A549 (cell line): ENCODE results near the gene SLC6A4. TPM values are rescaled to one million over a fixed set of nuclear protein-coding genes. Genes with fewer than 3 reads are reported as not detected.

ENCODE experiments used
- ATAC-seq, 2 experiments: fragments of 200-7000 bp in 1 of 2; fragments of >200 bp in 1 of 2; cut with Nextera tagmentation in 1 of 2; cut with Tn5 transposase in 1 of 2; 3 replicates each; pipeline versions ENCODE4 v1.8.0 to v1.9.1; 2018 to 2020; ENCODE audit warnings: mild to moderate bottlenecking in 1 of 2, moderate library complexity in 1 of 2
- CTCF ChIA-PET: fragments of 300-600 bp; sonication (Branson Sonifier 250); formaldehyde crosslinking; extraction: SDS; loops from one replicate; lab custom pipeline; 2021; ENCODE audit warnings: antibody characterized with exemption, inconsistent platforms; lab: Yijun Ruan, JAX
- POLR2A ChIA-PET: fragments of 350-600 bp; formaldehyde crosslinking; extraction: SDS; loops from one replicate; lab custom pipeline; 2021; ENCODE audit warnings: antibody characterized with exemption, inconsistent platforms; lab: Yijun Ruan, JAX
- DNase-seq, 2 experiments: peaks; one replicate each; pipeline versions ENCODE4 v3.0.0 to v3.0.0-alpha.2; 2011 to 2016; ENCODE audit warnings: low read depth in 1 of 2, low spot score in 1 of 2
- FAIRE-seq: peaks from 2 replicates; lab custom pipeline; 2011; peaks lifted over from hg19 to GRCh38; lab: Jason Lieb, UNC
- H3K27ac ChIP-seq, 2 experiments: fragments of >200 bp; sonication (Bioruptor Twin); formaldehyde crosslinking; 3 replicates each; pipeline ENCODE4 v1.5.1; 2016 to 2017
- H3K4me1 ChIP-seq: fragments of >200 bp; sonication (Bioruptor Twin); formaldehyde crosslinking; 3 replicates; pipeline ENCODE4 v1.6.1; 2016
- H3K4me2 ChIP-seq: fragments of >200 bp; sonication (Bioruptor Twin); formaldehyde crosslinking; 3 replicates; pipeline ENCODE4 v1.6.1; 2016
- H3K4me3 ChIP-seq: fragments of >200 bp; sonication (Bioruptor Twin); formaldehyde crosslinking; 3 replicates; pipeline ENCODE4 v1.5.1; 2016
- H3K9me3 ChIP-seq: fragments of >200 bp; sonication (Bioruptor Twin); formaldehyde crosslinking; 3 replicates; pipeline ENCODE4 v1.6.1; 2016
- ATOH8 ChIP-seq: fragments of 250-450 bp; sonication (Bioruptor Pico); IDR thresholded peaks from 2 replicates; pipeline ENCODE4 v1.5.0; 2020; ENCODE audit warnings: low read depth, mild to moderate bottlenecking, moderate library complexity
- BCL3 ChIP-seq: fragments of >200 bp; sonication (Bioruptor Twin); formaldehyde crosslinking; IDR thresholded peaks from 3 replicates; pipeline ENCODE4 v1.6.1; 2016
- BHLHE40 ChIP-seq: IDR thresholded peaks from 2 replicates; pipeline ENCODE4 v1.6.1; 2012; ENCODE audit warnings: low read depth, low read length, inconsistent platforms
- E2F6 ChIP-seq: IDR thresholded peaks from 2 replicates; pipeline ENCODE4 v1.6.1; 2012; ENCODE audit warnings: low read depth, borderline replicate concordance
- EHF ChIP-seq: fragments of 250-450 bp; sonication (Bioruptor Pico); IDR thresholded peaks from 2 replicates; pipeline ENCODE4 v1.5.0; 2020; ENCODE audit warnings: mild to moderate bottlenecking
- EHMT2 ChIP-seq: fragments of 200-600 bp; sonication (generic); IDR thresholded peaks from 2 replicates; pipeline ENCODE4 v1.6.1; 2016; ENCODE audit warnings: antibody characterized with exemption, low read depth, mild to moderate bottlenecking, moderate library complexity
- HDAC2 ChIP-seq: fragments of 200-600 bp; sonication (generic); IDR thresholded peaks from 2 replicates; pipeline ENCODE4 v1.6.1; 2016
- HES2 ChIP-seq: fragments of >200 bp; sonication (Bioruptor Twin); formaldehyde crosslinking; IDR thresholded peaks from 2 replicates; pipeline ENCODE4 v1.6.1; 2016
- HOXA7 ChIP-seq: fragments of 250-450 bp; sonication (Bioruptor Pico); IDR thresholded peaks from 2 replicates; pipeline ENCODE4 v1.5.0; 2020; ENCODE audit warnings: mild to moderate bottlenecking, moderate library complexity
- HOXB5 ChIP-seq: fragments of 250-450 bp; sonication (Bioruptor Pico); IDR thresholded peaks from 2 replicates; pipeline ENCODE4 v1.5.0; 2020; ENCODE audit warnings: mild to moderate bottlenecking, moderate library complexity
- KDM5A ChIP-seq: fragments of 200-600 bp; sonication (generic); IDR thresholded peaks from 2 replicates; pipeline ENCODE4 v1.6.1; 2016; ENCODE audit warnings: antibody characterized with exemption, mild to moderate bottlenecking
- NR3C1 ChIP-seq: fragments of >200 bp; sonication (Bioruptor Twin); formaldehyde crosslinking; IDR thresholded peaks from 3 replicates; pipeline ENCODE4 v1.6.1; 2017
- PBX3 ChIP-seq: IDR thresholded peaks from 2 replicates; pipeline ENCODE4 v1.6.1; 2012
- PHF8 ChIP-seq: fragments of 200-600 bp; sonication (generic); IDR thresholded peaks from 2 replicates; pipeline ENCODE4 v1.6.1; 2016; ENCODE audit warnings: low read depth, mild to moderate bottlenecking, antibody characterized with exemption, moderate library complexity, borderline replicate concordance
- RCOR1 ChIP-seq: fragments of 150-350 bp; IDR thresholded peaks from 2 replicates; pipeline ENCODE4 v1.6.1; 2014; ENCODE audit warnings: antibody characterized with exemption, low read length, low read depth
- REST ChIP-seq: fragments of 200-600 bp; sonication (generic); IDR thresholded peaks from 2 replicates; pipeline ENCODE4 v1.6.1; 2016; ENCODE audit warnings: antibody characterized with exemption, mild to moderate bottlenecking, moderate library complexity
- TP53 ChIP-seq: fragments of 250-450 bp; sonication (Bioruptor Pico); IDR thresholded peaks from 2 replicates; pipeline ENCODE4 v1.5.0; 2021; ENCODE audit warnings: mild to moderate bottlenecking, moderate library complexity
- ZC3H11A ChIP-seq: fragments of 450-650 bp; IDR thresholded peaks from 2 replicates; pipeline ENCODE4 v1.6.1; 2014; ENCODE audit warnings: antibody characterized with exemption, mild to moderate bottlenecking
- WGBS: methylation state at CpG from one replicate; pipeline ENCODE4 v1.1.6; 2017; ENCODE audit errors: missing lambda C conversion rate; 5-methylcytosine and 5-hydroxymethylcytosine counted together
- polyA plus RNA-seq, 4 experiments: library from polyadenylated mRNA; depleted of rRNA in 3 of 4; stranded (reverse); fragments of >200 nt; fragmentation: RNase III in 1 of 4; extraction: RNeasy Plus Mini Kit Qiagen cat#74134 plus additional on column Dnase treatment in 1 of 4; gene quantifications; 2 replicates in 3 of 4; 3 replicates in 1 of 4; pipeline ENCODE4 v1.2.3, GENCODE V29; 2011 to 2017

Gene SLC6A4
- polyA plus RNA-seq, 2 of the 4 experiments (the other 2 are of a cell fraction), result 0.12 TPM; not detected in 1

- Histone ChIP-seq H3K9me3 (no peaks in the 10 kb centered on the region), H3K4me3 (no peak overlapping the region), H3K4me2 (peak overlapping the region; percentile 57), H3K27ac (peak overlapping the region; percentile 33 to 50; a peak in 5 of 6 replicates), H3K4me1 (peaks cover 24% of the 10 kb centered on the region)
- 39% methylated on average over 2 of the region's 2 CpGs for WGBS
- ATAC-seq (peak in 1 of 2 experiments; percentile 82; a peak in 3 of 6 replicates), DNase-seq (peak in 1 of 2 experiments; percentile 9), FAIRE-seq (peak; percentile 85)
- TF ChIP-seq NR3C1 (no peak), KDM5A (no peak), EHMT2 (no peak), ATOH8 (CRISPR knock-in tag) (no peak), BCL3 (no peak), RCOR1 (no peak), EHF (CRISPR knock-in tag) (no peak), HOXB5 (CRISPR knock-in tag) (no peak), E2F6 (no peak), BHLHE40 (no peak), REST (no peak), ZC3H11A (no peak), TP53 (CRISPR knock-in tag) (no peak), HES2 (no peak), HOXA7 (CRISPR knock-in tag) (no peak), HDAC2 (no peak), PBX3 (no peak), PHF8 (no peak)
- ChIA-PET CTCF (interaction anchor here (0.6 to 1.3 kb wide), 3 partner anchors 14 to 436 kb away, joined by 3 to 5 read pairs (median 3); no protein-coding TSS in a partner anchor), POLR2A (no interaction called here)
Observed at GRCh38 chr17:30263552-30264333, 28.2 kb upstream of the SLC6A4 start.
